HTERT RPE-1 (cell line): ENCODE data around the gene CCL21.

Source experiments
- in situ Hi-C: fragments of 300-500 bp; cut with MboI; formaldehyde crosslinking; loops from 4 replicates; pipeline ENCODE4 v1.14.3; 2020; ENCODE audit warnings: low sequenced_read_pairs

Gene CCL21

DNA sequence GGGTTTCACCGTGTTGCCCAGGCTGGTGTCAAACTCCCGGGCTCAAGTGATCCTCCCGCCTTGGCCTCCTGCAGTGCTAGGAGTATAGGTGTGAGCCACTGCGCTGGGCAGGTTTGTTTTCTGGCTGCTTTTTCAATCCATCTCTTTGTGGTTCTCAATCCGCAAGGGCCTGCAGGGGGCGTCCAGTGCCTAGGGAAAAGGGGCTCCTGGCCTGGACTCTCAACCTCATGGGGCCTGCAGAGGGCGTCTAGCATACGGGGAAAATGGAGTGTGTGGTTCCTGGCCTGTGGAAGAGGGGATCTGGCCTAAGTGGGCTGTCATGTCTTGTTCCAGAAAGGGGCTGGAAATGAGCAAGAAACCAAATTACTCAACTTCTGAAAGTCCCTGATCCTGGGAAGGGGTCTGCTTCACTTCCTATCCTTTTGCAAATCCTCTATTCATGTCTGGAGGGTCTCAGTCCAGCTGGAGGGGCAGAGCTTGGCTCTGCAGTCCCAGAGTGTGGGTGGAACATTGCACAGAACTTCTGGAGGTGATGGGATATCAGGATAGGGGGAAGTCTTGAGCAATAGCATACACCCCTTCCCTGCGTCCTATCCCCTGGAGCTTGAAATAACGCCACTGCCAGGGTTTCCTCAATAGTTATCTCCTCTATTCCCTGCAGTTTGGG lies 34.8 kb downstream of the CCL21 start:
- in situ Hi-C loops: no loop called here

DNA sequence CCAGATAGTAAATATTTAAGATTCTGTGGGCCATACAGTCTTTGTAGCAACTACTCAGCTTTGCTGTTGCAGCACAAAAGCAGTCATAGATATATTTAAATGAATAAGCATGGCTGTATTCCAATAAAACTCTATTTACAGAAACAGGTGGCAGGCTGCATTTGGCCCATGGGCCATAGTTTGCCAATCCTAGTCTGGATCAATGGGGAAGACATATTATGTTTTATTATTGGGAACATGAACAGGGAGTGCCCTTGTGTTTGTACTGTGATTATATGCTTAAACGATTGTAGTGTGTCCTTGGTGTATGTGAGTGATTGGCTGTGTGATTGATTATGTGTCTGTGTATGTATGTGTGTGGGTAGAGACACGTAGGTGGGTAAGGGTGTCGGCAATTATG lies 35.5 kb downstream of the CCL21 start:
- in situ Hi-C loops: no loop called here

DNA sequence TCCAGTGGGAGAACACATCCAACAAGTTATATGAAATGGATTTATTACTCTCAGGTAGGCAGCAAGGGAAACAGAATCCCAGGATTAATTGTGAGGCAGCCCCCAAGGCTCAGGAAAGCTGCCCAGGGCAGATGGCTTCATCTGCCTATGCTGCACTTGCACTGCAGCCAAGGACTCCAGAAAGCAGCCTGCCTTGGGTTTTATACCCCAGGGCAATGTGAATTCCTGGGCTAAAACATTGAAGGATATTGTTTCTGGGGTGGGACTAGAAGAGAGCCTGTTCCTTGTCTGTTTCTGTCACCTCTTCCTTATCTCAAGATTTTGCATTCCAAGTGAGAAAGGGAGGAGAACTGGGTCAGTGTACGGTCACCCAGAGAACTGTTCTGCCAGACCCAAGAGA lies 38.6 kb downstream of the CCL21 start:
- in situ Hi-C loops: no loop called here

DNA sequence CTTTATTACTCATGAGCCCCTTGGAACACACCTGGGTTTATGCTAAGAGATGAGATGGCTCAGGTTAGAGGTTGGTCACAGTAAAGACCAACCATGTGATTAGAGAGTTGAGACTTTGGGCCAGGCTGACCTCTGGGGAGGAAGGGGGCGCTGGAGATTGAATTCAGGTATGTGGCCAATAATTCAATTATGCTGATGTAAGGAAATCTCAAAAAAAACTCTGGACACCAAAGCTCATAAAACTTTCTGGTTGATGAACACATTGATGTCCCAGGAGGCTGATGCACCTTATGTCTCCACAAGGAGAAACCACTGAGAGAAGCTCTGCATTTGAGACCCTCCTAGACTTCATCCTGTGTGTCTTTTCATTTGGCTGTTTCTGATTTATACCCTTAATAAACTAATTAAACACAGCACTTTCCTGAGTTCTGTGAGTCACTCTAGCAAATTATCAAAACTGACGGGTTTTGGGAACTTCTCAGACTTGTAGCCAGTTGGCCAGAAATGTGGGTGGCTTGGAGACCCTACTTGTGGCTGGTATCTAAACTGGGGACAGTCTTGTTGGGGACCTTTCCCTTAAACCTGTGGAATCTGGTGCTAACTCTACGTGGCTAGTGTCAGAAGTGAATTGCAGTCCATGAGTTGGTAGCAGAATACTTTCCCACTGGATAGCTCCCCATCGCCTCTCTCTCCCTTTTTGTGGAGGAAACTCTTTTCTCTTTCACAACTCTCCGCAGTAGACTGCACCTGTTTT lies 40.0 kb downstream of the CCL21 start:
- in situ Hi-C loops: no loop called here

DNA sequence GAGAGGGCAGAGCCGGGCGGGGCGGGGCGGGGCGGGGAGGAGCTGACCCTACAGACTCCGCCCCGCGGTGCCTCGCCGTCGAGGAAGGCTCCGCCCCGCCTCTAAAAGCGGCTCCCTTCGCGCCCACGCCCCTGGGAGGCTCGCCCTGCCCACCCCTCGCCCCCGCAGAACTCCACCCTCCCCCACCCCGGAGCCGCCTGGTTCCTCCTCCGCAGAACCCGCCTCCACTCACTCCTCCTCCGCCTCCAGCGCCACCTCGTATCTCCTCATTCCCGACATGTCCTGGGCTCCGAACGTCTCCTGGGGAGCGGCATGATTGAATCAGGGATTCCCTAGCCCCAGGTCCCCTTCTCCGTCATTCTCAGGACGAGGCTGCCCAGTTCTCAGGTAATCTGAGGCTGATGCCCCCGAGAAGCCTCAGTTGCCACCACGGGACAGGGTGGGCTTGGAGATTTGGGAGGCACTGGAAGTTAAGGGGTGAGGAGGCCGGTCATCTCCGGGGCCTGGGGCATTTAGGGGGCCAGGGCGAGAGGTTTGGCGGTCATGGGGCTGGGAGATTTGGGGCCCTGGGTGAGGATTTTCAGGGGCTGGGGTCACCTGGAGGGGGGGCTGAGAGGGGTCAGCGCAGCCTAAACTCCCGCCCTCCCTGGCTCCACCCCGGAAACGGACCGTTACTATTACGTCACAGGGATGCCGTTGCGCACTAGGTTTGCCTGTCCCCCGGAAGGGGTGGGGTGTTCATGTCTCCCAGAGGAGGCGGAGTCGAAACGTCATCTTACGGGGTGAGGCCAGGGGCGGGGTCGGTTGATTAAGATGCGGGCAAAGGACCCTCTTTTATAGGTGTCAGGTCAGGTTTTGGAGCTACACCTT lies 44.3 kb downstream of the CCL21 start:
- in situ Hi-C loops: no loop called here

DNA sequence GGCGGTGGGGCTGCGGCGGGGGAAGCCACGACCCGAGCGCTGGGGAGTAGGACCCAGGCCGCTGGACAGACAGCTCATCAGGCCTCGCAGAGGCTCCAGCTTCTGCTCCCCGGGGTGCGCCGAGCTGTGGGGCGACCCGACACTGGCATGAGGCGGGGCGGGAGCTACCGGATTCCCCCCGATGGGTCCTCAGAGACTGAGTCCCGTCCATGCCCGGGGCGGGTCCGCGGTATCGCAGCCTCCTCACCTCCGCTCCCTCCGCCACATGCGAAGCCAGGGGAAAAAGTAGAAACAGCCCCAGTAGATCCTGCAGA lies 44.9 kb downstream of the CCL21 start:
- in situ Hi-C loops: no loop called here

DNA sequence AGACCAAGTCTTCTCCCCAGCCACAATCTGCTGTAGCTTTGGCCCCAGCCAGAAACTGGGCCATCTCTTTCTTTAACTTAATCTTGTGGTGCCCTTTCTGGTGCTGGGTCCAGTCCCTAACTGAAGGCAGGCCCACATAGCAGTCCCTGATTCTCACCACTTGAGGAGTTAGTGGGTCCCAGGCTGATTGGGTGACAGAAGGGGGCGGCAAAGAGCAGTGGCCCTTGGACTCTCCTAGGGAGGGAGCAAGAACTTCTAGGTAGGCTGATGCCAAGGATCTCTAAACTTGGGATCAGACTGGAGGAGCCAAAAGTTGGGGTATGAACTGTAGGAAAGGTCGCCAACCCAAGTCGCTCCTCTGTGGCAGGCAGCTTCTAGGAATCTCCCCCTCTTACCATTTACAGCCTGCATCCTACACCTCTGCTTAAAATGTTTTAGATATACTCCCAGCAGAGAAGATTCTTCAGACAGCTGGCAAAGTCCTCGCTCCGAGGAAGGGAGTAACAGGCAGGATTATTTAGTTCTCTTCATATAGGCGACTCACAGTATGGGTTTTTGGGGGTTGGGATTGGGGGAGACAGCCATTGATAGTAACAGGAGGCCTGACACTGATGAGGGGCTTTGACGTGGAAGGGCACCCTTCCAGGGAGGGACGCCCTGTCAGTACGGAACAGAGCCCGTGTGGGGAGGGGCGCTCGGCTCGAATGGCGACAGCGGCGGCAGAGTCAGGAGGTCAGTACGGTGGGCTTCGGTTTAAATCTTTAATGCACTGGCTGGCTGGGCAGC lies 45.5 kb downstream of the CCL21 start:
- in situ Hi-C loops: no loop called here

DNA sequence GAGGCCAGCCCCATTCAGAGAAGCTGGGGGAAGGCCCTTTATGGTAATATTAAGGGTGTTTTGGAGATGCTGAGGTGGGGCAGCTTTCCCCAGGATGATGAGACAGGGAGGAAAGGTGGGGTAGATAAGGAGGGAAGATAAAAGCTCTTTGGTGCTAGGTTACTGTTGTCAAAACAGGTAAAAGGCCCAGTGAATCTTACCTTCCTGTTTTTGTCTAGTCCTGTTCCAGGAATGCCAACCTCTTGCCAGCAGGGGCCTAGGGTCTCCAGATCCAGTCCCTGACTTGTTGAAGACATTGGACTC lies 46.7 kb downstream of the CCL21 start:
- in situ Hi-C loops: no loop called here

DNA sequence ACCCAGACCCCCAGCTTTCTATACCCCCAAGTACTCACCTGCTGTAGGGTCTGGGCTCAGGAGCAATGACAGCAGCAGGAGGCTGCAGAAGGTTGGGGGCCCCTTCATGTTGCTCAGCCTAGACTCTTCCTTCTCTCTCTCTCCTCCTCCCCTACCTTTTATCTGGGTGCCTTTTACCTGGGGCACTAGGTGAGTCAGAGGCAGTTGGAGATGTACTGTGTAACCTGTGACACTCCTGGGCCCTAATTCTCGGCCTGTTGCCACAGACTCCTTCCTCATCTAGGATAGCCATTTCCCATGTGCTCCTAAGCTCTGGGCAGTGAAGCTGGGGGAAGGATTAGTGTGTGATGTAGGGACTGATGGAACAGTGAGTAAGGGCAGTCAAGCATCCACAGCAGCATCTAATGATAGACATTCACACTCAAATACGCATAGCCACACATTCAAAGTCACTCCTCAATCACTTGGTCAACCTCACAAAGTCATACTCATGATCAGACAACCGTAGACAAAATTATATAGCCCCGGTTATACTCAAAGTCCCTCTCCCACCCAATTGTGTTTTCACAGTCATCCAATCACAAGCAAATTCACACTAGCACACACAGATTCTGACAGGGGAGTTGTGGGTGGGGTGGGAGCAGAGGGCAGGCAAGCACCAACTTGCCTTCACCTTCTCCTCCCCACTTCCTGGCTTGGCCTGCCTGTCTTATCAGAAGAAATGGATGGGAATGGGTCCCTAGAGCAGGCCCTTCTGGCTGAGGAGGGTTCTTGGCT lies 47.2 kb downstream of the CCL21 start, which contains the start of gene CCL27:
Gene CCL27, minus strand, starts transcription at position 132 of the 777 bp plus-strand sequence. Its CDS starts 24 bp downstream, at position 108.
- in situ Hi-C loops: no loop called here

DNA sequence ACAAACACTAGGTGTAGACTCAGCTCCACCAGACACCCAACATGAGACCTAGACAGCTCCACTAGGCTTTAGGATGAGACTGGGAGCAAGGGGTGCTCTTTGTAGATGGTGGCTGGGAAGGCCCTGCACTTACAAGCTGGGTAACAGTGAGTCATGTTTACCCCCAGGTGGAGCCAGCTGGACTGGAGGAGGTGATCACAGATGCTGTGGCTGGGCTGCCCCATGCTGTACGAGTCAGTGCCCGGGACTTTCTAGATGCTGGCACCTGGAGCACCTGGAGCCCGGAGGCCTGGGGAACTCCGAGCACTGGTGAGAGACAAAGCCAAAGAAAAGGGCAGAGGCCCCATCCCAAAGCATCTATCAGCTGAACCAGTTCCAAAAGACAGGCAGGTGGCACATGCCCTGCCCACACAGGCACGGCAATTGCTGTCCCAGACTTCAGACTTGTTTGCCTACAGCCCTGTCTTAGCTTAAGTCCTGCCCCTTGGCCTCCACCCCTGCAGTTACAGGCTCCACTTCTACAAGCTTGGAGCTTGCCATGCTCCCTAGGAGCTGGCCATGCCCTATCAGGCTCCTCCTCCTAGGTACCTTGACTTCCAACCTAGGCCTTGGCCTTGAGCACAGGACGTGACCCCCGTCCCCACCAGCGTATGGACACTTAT lies 50.2 kb downstream of the CCL21 start:
- in situ Hi-C loops: no loop called here
